ENCODE measurements around the gene FUT8.

- TF ChIP-seq ZNF274 (IDR thresholded peaks at IDR 0.05; ENCODE audit: low read depth, low read length) (no peak), SUZ12 (IDR thresholded peaks at IDR 0.05; ENCODE audit: extremely low read depth, insufficient read depth, insufficient read length) (no peak), YY1 (IDR thresholded peaks at IDR 0.05; ENCODE audit: insufficient read depth, insufficient read length) (no peak)
Observed at GRCh38 chr14:65370801-65371248, 41.7 kb upstream of the FUT8 start.
